Glutamatergic neuron (in vitro differentiated cells): ENCODE measurements around the gene ASIP. TPM values are rescaled to one million over a fixed set of nuclear protein-coding genes. Genes with fewer than 3 reads are reported as not detected.

Experiments
- DNase-seq: peaks from one replicate; pipeline ENCODE4 v3.0.0; 2022
- H3K27ac Mint-ChIP-seq: one replicate; pipeline ENCODE4 v1.8.0; 2020; ENCODE audit warnings: mild to moderate bottlenecking, mixed read lengths, inconsistent platforms; ENCODE audit not compliant: unreplicated experiment
- H3K27me3 Mint-ChIP-seq: one replicate; pipeline ENCODE4 v1.8.0; 2020; ENCODE audit warnings: mild to moderate bottlenecking, moderate library complexity, mixed read lengths, inconsistent platforms; ENCODE audit not compliant: unreplicated experiment
- H3K36me3 Mint-ChIP-seq: one replicate; pipeline ENCODE4 v1.8.0; 2020; ENCODE audit warnings: mild to moderate bottlenecking, mixed read lengths, inconsistent platforms; ENCODE audit not compliant: unreplicated experiment
- H3K4me1 Mint-ChIP-seq: one replicate; pipeline ENCODE4 v1.8.0; 2020; ENCODE audit warnings: mild to moderate bottlenecking, low read depth, mixed read lengths, inconsistent platforms; ENCODE audit not compliant: unreplicated experiment
- H3K4me3 Mint-ChIP-seq: one replicate; pipeline ENCODE4 v1.8.0; 2020; ENCODE audit warnings: mild to moderate bottlenecking, mixed read lengths, inconsistent platforms; ENCODE audit not compliant: unreplicated experiment
- H3K9me3 Mint-ChIP-seq: one replicate; pipeline ENCODE4 v1.8.0; 2020; ENCODE audit warnings: mild to moderate bottlenecking, moderate library complexity, mixed read lengths, inconsistent platforms; ENCODE audit not compliant: unreplicated experiment
- CTCF ChIP-seq: fragments of 200-600 bp; sonication (generic); IDR thresholded peaks from one replicate; pipeline ENCODE4 v1.5.0; 2021; ENCODE audit not compliant: partially characterized antibody, unreplicated experiment
- total RNA-seq: library from RNA; stranded (reverse); fragmentation: NEBNext Ultra II Directional; extraction: Animal tissue kit (Norgen Biotek cat#: 25700); gene quantifications from one replicate; pipeline ENCODE4 v1.2.1, GENCODE V29; 2021; ENCODE audit not compliant: unreplicated experiment

Gene ASIP
- total RNA-seq, 1 donor from 2014 or later = not detected

- Mint-ChIP-seq H3K4me3 (no peak overlapping the region), H3K36me3 (no peaks in the 10 kb centered on the region), H3K9me3 (peaks cover 3% of the 10 kb centered on the region), H3K27ac (no peak overlapping the region), H3K27me3 (peaks cover 2% of the 10 kb centered on the region), H3K4me1 (no peaks in the 10 kb centered on the region)
- no peak for DNase-seq
- no peak for TF ChIP-seq CTCF
These were observed 64.4 kb downstream of the ASIP start for GRCh38 chr20:34305333-34306230.

GRCh38 chr20:34309691-34310090 lies 68.5 kb downstream of the ASIP start:
- H3K36me3 Mint-ChIP-seq = no peaks in the 10 kb centered on the region
- H3K4me1 Mint-ChIP-seq = peaks cover 1% of the 10 kb centered on the region
- no peak for TF ChIP-seq CTCF
- no peak for DNase-seq
- peaks cover 2% of the 10 kb centered on the region for H3K9me3 Mint-ChIP-seq
- H3K27ac Mint-ChIP-seq = no peak overlapping the region
- peaks cover 6% of the 10 kb centered on the region for H3K27me3 Mint-ChIP-seq
- H3K4me3 Mint-ChIP-seq = no peak overlapping the region

GRCh38 chr20:34310481-34311117 lies 69.4 kb downstream of the ASIP start:
- Mint-ChIP-seq H3K27ac (no peak overlapping the region), H3K27me3 (peaks cover 6% of the 10 kb centered on the region)
- no peak for DNase-seq

GRCh38 chr20:34311118-34312023 lies 70.1 kb downstream of the ASIP start:
- peaks cover 2% of the 10 kb centered on the region for H3K9me3 Mint-ChIP-seq
- no peak for TF ChIP-seq CTCF
- H3K4me3 Mint-ChIP-seq = peak overlapping the region; percentile 61
- H3K36me3 Mint-ChIP-seq = peaks cover 7% of the 10 kb centered on the region
- peak; percentile 62 for DNase-seq
- H3K27me3 Mint-ChIP-seq = peaks cover 6% of the 10 kb centered on the region
- peaks cover 1% of the 10 kb centered on the region for H3K4me1 Mint-ChIP-seq
- H3K27ac Mint-ChIP-seq = no peak overlapping the region

More at GRCh38 chr20:34310481-34311117, 69.4 kb downstream of the ASIP start:
- peaks cover 2% of the 10 kb centered on the region for H3K9me3 Mint-ChIP-seq
- no peak for TF ChIP-seq CTCF
- H3K4me1 Mint-ChIP-seq = peaks cover 1% of the 10 kb centered on the region
- H3K4me3 Mint-ChIP-seq = peak overlapping the region; percentile 44
- H3K36me3 Mint-ChIP-seq = peaks cover 1% of the 10 kb centered on the region
